NT2/D1 (cell line): ENCODE results near the gene CLMP.

Experiments
- YY1 ChIP-seq: IDR thresholded peaks from 2 replicates; pipeline ENCODE4 v1.6.1; 2011; ENCODE audit not compliant: insufficient read length, insufficient read depth
- ZNF274 ChIP-seq: IDR thresholded peaks from 2 replicates; pipeline ENCODE4 v1.6.1; 2011; ENCODE audit warnings: mild to moderate bottlenecking, low read depth, low read length

DNA sequence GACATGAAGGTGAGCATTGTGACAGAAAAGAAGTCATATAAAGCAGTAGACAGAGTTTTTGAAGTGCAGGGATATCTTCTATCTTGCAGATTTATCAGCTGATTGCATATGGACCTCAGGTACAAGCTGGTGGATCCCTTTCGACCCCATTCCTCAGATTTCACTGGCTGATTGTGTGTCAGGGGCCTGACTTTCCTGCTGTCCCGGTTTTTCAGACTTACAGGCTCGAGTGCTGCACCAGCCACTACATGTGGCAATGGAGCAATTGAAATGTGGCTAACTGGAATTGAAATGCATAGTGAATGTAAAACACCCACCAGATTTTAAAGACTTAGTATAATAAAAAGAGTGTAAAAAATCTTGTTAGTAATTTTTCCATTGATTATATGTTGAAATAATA is 50.3 kb downstream of the CLMP start:
- TF ChIP-seq ZNF274: no peak
- TF ChIP-seq YY1: no peak
